ENCODE data around the gene HSPA1A. TPM values are rescaled to one million over a fixed set of nuclear protein-coding genes. Genes with fewer than 3 reads are reported as not detected.
A peak's percentile ranks its signal among the peaks of the same experiment; 100 is the strongest.

Gene HSPA1A
- total RNA-seq, 1 experiment from 2014 or later = 57.2 TPM

- TF ChIP-seq FOXP4 (CRISPR knock-in tag; IDR thresholded peaks at IDR 0.05) (peak; percentile 81; the same call in 1 of the 2 replicates), ELF4 (CRISPR knock-in tag; IDR thresholded peaks at IDR 0.05; ENCODE audit: low read depth) (0 out of 2 replicates have a peak, but pooled peaks have one; percentile 40), NR1H2 (CRISPR knock-in tag; IDR thresholded peaks at IDR 0.05) (no peak), MAX (CRISPR knock-in tag; IDR thresholded peaks at IDR 0.05) (peak; percentile 92), JUN (CRISPR knock-in tag; IDR thresholded peaks at IDR 0.05) (no peak), E2F1 (CRISPR knock-in tag; IDR thresholded peaks at IDR 0.05) (0 out of 2 replicates have a peak, but pooled peaks have one; percentile 53), FOXP1 (CRISPR knock-in tag; IDR thresholded peaks at IDR 0.05; ENCODE audit: borderline replicate concordance) (peak; percentile 81; the same call in 1 of the 2 replicates), CTCF (IDR thresholded peaks at IDR 0.05) (no peak), ZNF671 (CRISPR knock-in tag; IDR thresholded peaks at IDR 0.05) (no peak), TEAD4 (CRISPR knock-in tag; IDR thresholded peaks at IDR 0.05) (no peak), FOXK1 (CRISPR knock-in tag; IDR thresholded peaks at IDR 0.05) (peak; percentile 86), CREM (CRISPR knock-in tag; IDR thresholded peaks at IDR 0.05) (peak; percentile 97), E2F4 (CRISPR knock-in tag; IDR thresholded peaks at IDR 0.05; ENCODE audit: borderline replicate concordance, low read depth) (no peak), NR2C2 (CRISPR knock-in tag; IDR thresholded peaks at IDR 0.05) (no peak), GABPB1 (CRISPR knock-in tag; IDR thresholded peaks at IDR 0.05) (peak; percentile 84), RELA (CRISPR knock-in tag; IDR thresholded peaks at IDR 0.05; ENCODE audit: borderline replicate concordance) (peak; percentile 54; the same call in 1 of the 2 replicates), HMGA2 (CRISPR knock-in tag; IDR thresholded peaks at IDR 0.05) (no peak), ERG (CRISPR knock-in tag; IDR thresholded peaks at IDR 0.05) (no peak), USF2 (CRISPR knock-in tag; IDR thresholded peaks at IDR 0.05) (no peak), MYBL2 (CRISPR knock-in tag; IDR thresholded peaks at IDR 0.05) (peak; percentile 88; the same call in 1 of the 2 replicates), ZNF423 (CRISPR knock-in tag; IDR thresholded peaks at IDR 0.05) (peak; percentile 83), CBFB (CRISPR knock-in tag; IDR thresholded peaks at IDR 0.05; ENCODE audit: low read depth) (no peak), HMGXB4 (CRISPR knock-in tag; IDR thresholded peaks at IDR 0.05) (peak; percentile 97), AR (CRISPR knock-in tag; IDR thresholded peaks at IDR 0.05) (no peak), EMX1 (CRISPR knock-in tag; IDR thresholded peaks at IDR 0.05) (no peak), PRRX2 (CRISPR knock-in tag; IDR thresholded peaks at IDR 0.05) (no peak)
Observed at GRCh38 chr6:31806470-31807272, 8.7 kb upstream of the HSPA1A start, which contains the start of gene LSM2 (continued).

Data from WTC11 (cell line).